Adipocyte (in vitro differentiated cells): ENCODE measurements around the gene FBXO45.
A peak's percentile ranks its signal among the peaks of the same experiment; 100 is the strongest.
"Not testable (repeated sequence)": the region's sequence is repeated elsewhere in the genome, so short reads cannot be mapped to it uniquely, and the experiment has no call there.

Experiments
- DNase-seq: peaks from one replicate; pipeline ENCODE4 v3.0.0-alpha.2; 2015; ENCODE audit warnings: low read depth
- H3K27me3 ChIP-seq: replicated peaks from 2 replicates; pipeline ENCODE4 v1.7.0; 2013; ENCODE audit warnings: mild to moderate bottlenecking, low read length, moderate library complexity; ENCODE audit not compliant: control insufficient read depth, insufficient read depth
- H3K36me3 ChIP-seq: 2 replicates; pipeline ENCODE4 v1.7.0; 2013; ENCODE audit warnings: low read length, mild to moderate bottlenecking, moderate library complexity; ENCODE audit not compliant: control insufficient read depth, insufficient read depth, severe bottlenecking
- H3K4me1 ChIP-seq: 2 replicates; pipeline ENCODE4 v1.7.0; 2013; ENCODE audit warnings: mild to moderate bottlenecking, low read length, moderate library complexity; ENCODE audit not compliant: control insufficient read depth, insufficient read depth
- H3K4me3 ChIP-seq: 2 replicates; pipeline ENCODE4 v1.7.0; 2013; ENCODE audit warnings: mild to moderate bottlenecking, low read length, moderate library complexity
- H3K9ac ChIP-seq: 2 replicates; pipeline ENCODE4 v1.7.0; 2013; ENCODE audit warnings: mild to moderate bottlenecking, low read length, moderate library complexity
- H3K9me3 ChIP-seq: 2 replicates; pipeline ENCODE4 v1.7.0; 2013; ENCODE audit warnings: mild to moderate bottlenecking, low read length, moderate library complexity; ENCODE audit not compliant: control insufficient read depth

The FBXO45 gene

GRCh38 chr3:196632046-196632751 is 63.7 kb downstream of the FBXO45 start:
- peak overlapping the region; percentile 85 for H3K9ac ChIP-seq
- H3K36me3 ChIP-seq: no peaks in the 10 kb centered on the region
- DNase-seq: peak; percentile 87

GRCh38 chr3:196633555-196634151 is 65.2 kb downstream of the FBXO45 start:
- Histone ChIP-seq H3K36me3 (no peaks in the 10 kb centered on the region), H3K27me3 (no peaks in the 10 kb centered on the region), H3K9me3 (no peaks in the 10 kb centered on the region), H3K9ac (no peak overlapping the region), H3K4me1 (peaks cover 15% of the 10 kb centered on the region), H3K4me3 (no peak overlapping the region)
- DNase-seq: no peak

More at GRCh38 chr3:196632046-196632751, 63.7 kb downstream of the FBXO45 start:
- Histone ChIP-seq H3K27me3 (no peaks in the 10 kb centered on the region), H3K4me3 (peak overlapping the region; percentile 82), H3K9me3 (no peaks in the 10 kb centered on the region), H3K4me1 (peaks cover 18% of the 10 kb centered on the region)

- Histone ChIP-seq H3K9ac (no peak overlapping the region), H3K9me3 (no peaks in the 10 kb centered on the region), H3K4me1 (peaks cover 17% of the 10 kb centered on the region), H3K27me3 (peaks cover 4% of the 10 kb centered on the region), H3K4me3 (no peak overlapping the region), H3K36me3 (no peaks in the 10 kb centered on the region)
- no peak for DNase-seq
Measured at GRCh38 chr3:196634224-196634623, 65.8 kb downstream of the FBXO45 start.

GRCh38 chr3:196634829-196635228 is 66.4 kb downstream of the FBXO45 start:
- H3K4me1 ChIP-seq: peaks cover 18% of the 10 kb centered on the region
- H3K9ac ChIP-seq: no peak overlapping the region
- no peaks in the 10 kb centered on the region for H3K36me3 ChIP-seq
- DNase-seq: no peak
- no peak overlapping the region for H3K4me3 ChIP-seq
- no peaks in the 10 kb centered on the region for H3K9me3 ChIP-seq
- peaks cover 4% of the 10 kb centered on the region for H3K27me3 ChIP-seq

- Histone ChIP-seq H3K27me3 (peaks cover 4% of the 10 kb centered on the region), H3K9me3 (no peaks in the 10 kb centered on the region), H3K4me3 (peak overlapping the region; percentile 60), H3K36me3 (no peaks in the 10 kb centered on the region), H3K9ac (no peak overlapping the region), H3K4me1 (peaks cover 15% of the 10 kb centered on the region)
- DNase-seq: no peak
Measured at GRCh38 chr3:196636369-196637349, 68.2 kb downstream of the FBXO45 start.

- H3K36me3 ChIP-seq, H3K27me3 ChIP-seq, H3K9ac ChIP-seq, H3K4me1 ChIP-seq, DNase-seq, H3K4me3 ChIP-seq, H3K9me3 ChIP-seq: not testable (repeated sequence)
Measured at GRCh38 chr3:196637941-196638340, 69.5 kb downstream of the FBXO45 start.
